GM13977 (cell line): ENCODE measurements around the gene EDC3.
A peak's percentile ranks its signal among the peaks of the same experiment; 100 is the strongest.
"Not testable (repeated sequence)": the region's sequence is repeated elsewhere in the genome, so short reads cannot be mapped to it uniquely, and the experiment has no call there.

Experiments used
- DNase-seq: peaks from one replicate; pipeline ENCODE4 v3.0.0; 2012; ENCODE audit warnings: low spot score
- in situ Hi-C: fragments of 300-500 bp; cut with MboI; formaldehyde crosslinking; loops from one replicate; pipeline ENCODE4 v1.12.0; 2022; ENCODE audit warnings: low sequenced_read_pairs, low pct_unique_long_range_greater_than_20kb, mixed read lengths, inconsistent platforms; ENCODE audit not compliant: unreplicated experiment
- TF ChIP-seq, protein P1 (sequence below): IDR thresholded peaks from 2 replicates; pipeline ENCODE4 v1.5.1; 2012; ENCODE audit warnings: mild to moderate bottlenecking, control low read depth; ENCODE audit not compliant: insufficient read depth; ENCODE audit errors: extremely low read depth, missing control alignments

EDC3 gene, protein sequence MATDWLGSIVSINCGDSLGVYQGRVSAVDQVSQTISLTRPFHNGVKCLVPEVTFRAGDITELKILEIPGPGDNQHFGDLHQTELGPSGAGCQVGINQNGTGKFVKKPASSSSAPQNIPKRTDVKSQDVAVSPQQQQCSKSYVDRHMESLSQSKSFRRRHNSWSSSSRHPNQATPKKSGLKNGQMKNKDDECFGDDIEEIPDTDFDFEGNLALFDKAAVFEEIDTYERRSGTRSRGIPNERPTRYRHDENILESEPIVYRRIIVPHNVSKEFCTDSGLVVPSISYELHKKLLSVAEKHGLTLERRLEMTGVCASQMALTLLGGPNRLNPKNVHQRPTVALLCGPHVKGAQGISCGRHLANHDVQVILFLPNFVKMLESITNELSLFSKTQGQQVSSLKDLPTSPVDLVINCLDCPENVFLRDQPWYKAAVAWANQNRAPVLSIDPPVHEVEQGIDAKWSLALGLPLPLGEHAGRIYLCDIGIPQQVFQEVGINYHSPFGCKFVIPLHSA

GRCh38 chr15:74695597-74696397, at the start of gene EDC3:
Gene EDC3 (minus strand): TSS chr15:74696024. CDS start chr15:74675124, 20,900 bp downstream.
- in situ Hi-C loops, result no loop called here
- peak; percentile 91 for DNase-seq
- TF ChIP-seq, protein P1, sequence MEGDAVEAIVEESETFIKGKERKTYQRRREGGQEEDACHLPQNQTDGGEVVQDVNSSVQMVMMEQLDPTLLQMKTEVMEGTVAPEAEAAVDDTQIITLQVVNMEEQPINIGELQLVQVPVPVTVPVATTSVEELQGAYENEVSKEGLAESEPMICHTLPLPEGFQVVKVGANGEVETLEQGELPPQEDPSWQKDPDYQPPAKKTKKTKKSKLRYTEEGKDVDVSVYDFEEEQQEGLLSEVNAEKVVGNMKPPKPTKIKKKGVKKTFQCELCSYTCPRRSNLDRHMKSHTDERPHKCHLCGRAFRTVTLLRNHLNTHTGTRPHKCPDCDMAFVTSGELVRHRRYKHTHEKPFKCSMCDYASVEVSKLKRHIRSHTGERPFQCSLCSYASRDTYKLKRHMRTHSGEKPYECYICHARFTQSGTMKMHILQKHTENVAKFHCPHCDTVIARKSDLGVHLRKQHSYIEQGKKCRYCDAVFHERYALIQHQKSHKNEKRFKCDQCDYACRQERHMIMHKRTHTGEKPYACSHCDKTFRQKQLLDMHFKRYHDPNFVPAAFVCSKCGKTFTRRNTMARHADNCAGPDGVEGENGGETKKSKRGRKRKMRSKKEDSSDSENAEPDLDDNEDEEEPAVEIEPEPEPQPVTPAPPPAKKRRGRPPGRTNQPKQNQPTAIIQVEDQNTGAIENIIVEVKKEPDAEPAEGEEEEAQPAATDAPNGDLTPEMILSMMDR, result no peak

DNA sequence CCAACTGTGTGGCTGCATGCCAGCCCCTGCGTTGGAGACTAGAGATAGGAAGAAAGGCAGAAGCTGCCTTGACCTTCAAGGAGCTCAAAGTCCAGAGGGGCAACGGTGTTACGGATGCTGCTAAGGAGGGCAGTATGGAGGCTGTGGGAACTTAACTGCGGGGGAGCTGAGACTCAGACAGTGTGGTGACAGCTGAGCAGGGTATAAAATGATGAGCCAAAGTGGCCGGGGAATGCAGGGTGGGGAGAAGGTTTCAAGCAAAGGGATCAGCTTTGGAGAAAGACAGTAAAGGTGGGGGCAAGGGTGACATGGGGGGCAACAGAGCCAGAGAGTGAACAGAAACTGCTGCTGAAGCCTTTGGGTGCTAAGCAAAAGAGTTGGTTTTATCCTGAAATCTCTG, 46.6 kb upstream of the EDC3 start:
- in situ Hi-C loops, result no loop called here
- DNase-seq, result no peak
- TF ChIP-seq, protein P1, result no peak

DNA sequence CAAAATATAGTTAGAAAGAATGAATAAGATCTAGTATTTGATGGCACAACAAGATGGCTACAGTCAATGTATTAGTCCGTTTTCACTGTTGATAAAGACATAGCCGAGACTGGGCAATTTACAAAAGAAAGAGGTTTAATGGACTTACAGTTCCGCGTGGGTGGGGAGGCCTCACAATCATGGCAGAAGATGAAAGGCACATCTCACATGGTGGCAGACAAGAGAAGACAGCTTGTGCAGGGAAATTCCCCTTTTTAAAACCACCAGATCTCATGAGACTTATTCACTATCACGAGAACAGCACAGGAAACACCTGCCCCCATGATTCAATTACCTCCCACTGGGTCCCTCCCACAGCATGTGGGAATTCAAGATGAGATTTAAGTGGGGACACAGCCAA, 42.4 kb upstream of the EDC3 start:
- in situ Hi-C loops, result not testable (repeated sequence)

DNA sequence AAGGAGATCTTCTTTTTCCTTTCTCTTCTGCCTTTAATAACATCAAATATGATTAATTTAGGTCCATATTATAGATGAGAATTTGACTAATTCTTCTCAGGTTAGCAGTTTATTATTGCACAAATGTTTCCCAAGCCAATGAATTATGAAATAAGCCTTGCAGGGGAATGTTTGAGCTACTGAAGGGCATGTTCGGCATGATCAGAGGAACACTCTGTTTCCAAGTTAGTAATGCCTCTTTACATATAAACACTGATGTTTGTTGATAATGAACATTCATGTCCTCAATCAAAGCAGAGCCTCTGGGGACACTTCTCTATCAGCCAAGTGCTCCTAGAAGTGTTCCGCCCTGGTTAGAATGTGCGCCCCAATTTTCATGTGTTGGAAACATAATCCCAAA, 39.5 kb upstream of the EDC3 start:
- in situ Hi-C loops, result no loop called here

More for the DNA sequence above, 42.4 kb upstream of the EDC3 start:
- not testable (repeated sequence) for DNase-seq

GRCh38 chr15:74733269-74733668, 37.4 kb upstream of the EDC3 start:
- in situ Hi-C loops, result no loop called here
- TF ChIP-seq, protein P1, result no peak
- DNase-seq, result no peak

More for the DNA sequence above, 39.5 kb upstream of the EDC3 start:
- no peak for DNase-seq
- TF ChIP-seq, protein P1, result no peak

GRCh38 chr15:74732846-74733245, 37.0 kb upstream of the EDC3 start:
- DNase-seq, result no peak
- TF ChIP-seq, protein P1, result no peak
- in situ Hi-C loops, result no loop called here
